Spinal cord (tissue), 10 donors: Measurements from ENCODE around the gene NOS3. TPM values are rescaled to one million over a fixed set of nuclear protein-coding genes. Genes with fewer than 3 reads are reported as not detected.
A peak's percentile ranks its signal among the peaks of the same experiment; 100 is the strongest.

Experiments
- DNase-seq, 6 donors: peaks; one replicate each; pipeline versions ENCODE4 v3.0.0 to v3.0.0-alpha.2; 2013 to 2015; ENCODE audit warnings: low spot score in 6 of 6, low read depth in 4 of 6
- H3K27ac ChIP-seq: one replicate; pipeline ENCODE4 v1.5.1; 2013; ENCODE audit warnings: low read depth, low read length, control low read depth
- H3K27me3 ChIP-seq: one replicate; pipeline ENCODE4 v1.6.1; 2013; ENCODE audit warnings: low read length; ENCODE audit not compliant: control insufficient read depth, insufficient read depth
- H3K36me3 ChIP-seq: one replicate; pipeline ENCODE4 v1.6.1; 2013; ENCODE audit warnings: low read length; ENCODE audit not compliant: control insufficient read depth, insufficient read depth
- H3K4me1 ChIP-seq: one replicate; pipeline ENCODE4 v1.6.1; 2013; ENCODE audit warnings: low read length; ENCODE audit not compliant: control insufficient read depth, insufficient read depth
- H3K4me3 ChIP-seq: one replicate; pipeline ENCODE4 v1.5.1; 2013; ENCODE audit warnings: low read depth, low read length, control low read depth
- H3K9me3 ChIP-seq: one replicate; pipeline ENCODE4 v1.6.1; 2013; ENCODE audit warnings: low read length; ENCODE audit not compliant: control insufficient read depth, insufficient read depth
- WGBS: methylation state at CpG from one replicate; pipeline ENCODE4 v1.1.5; 2013; ENCODE audit warnings: missing lambda C conversion rate; ENCODE audit not compliant: insufficient coverage; 5-methylcytosine and 5-hydroxymethylcytosine counted together
- polyA plus RNA-seq, 2 donors: library from polyadenylated mRNA; unstranded; fragments of 120-200 nt; gene quantifications; one replicate each; pipeline ENCODE4 v1.2.1, GENCODE V29; 2013; ENCODE audit not compliant: insufficient read length in 2 of 2
- total RNA-seq, 2 donors: library from RNA; depleted of rRNA in 1 of 2; stranded (reverse); fragments of 120-200 nt in 1 of 2; fragments of >200 nt in 1 of 2; gene quantifications; one replicate each; pipeline versions ENCODE4 v1.2.3 to v1.2.4, GENCODE V29; 2013 to 2014
- donor health status: healthy.

NOS3 gene
- total and polyA plus RNA-seq, 4 donors, result 2.4 to 13.4 (median 9.3) TPM

- Histone ChIP-seq H3K4me3 (no peak overlapping the region), H3K4me1 (peaks cover 49% of the 10 kb centered on the region), H3K36me3 (peaks cover 56% of the 10 kb centered on the region), H3K9me3 (no peaks in the 10 kb centered on the region), H3K27me3 (no peaks in the 10 kb centered on the region), H3K27ac (no peak overlapping the region)
- peak in 4 of 6 donors; percentile 17 to 79 (median 47) for DNase-seq
- 1% methylated on average over 48 of the region's 50 CpGs for WGBS
Measured at GRCh38 chr7:151051108-151051507, 60.3 kb downstream of the NOS3 start.

DNA sequence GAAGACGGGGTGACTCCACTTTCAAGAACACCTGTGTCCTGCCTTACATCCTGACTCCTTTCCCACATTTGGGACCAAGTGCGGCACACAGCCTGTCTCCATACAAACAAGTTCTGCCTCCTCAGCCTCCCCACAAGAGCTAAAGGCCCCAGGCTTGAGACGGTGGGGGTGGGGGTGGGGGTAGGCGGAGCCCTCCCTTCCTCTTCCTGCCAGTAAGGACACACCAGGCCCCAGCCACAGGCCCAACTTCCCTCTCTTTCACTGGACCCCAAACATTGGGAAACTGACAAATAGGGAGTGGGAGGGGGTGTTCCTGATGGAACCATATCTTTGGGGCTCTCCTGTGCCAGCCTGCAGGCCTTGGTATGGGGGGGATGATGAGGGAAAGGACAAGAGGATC, 62.3 kb downstream of the NOS3 start:
- peaks cover 47% of the 10 kb centered on the region for H3K36me3 ChIP-seq
- no peaks in the 10 kb centered on the region for H3K27me3 ChIP-seq
- no peak overlapping the region for H3K4me3 ChIP-seq
- DNase-seq, result no peak
- H3K27ac ChIP-seq, result no peak overlapping the region
- WGBS, result 100% methylated on average over 1 of the region's 4 CpGs
- no peaks in the 10 kb centered on the region for H3K9me3 ChIP-seq
- peaks cover 45% of the 10 kb centered on the region for H3K4me1 ChIP-seq

DNA sequence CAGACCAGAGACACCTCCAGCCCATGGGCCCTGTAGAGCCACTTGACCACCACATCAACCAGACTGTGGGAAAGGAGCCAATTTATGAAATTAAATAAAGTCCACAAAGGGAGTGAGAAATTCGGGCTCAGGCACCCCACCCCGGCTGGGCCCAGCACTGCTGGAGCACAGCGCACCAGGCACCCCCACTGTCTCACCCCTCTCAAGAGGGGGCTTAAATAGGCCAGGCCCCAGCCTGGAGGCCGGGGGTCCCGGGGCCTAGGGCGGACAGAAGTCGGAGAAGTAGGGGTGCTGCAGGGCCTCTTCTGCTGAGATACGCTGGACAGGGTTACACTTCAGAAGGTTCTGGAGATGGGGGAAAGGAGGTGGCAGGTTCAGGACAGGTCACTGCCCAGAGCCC, 62.9 kb downstream of the NOS3 start:
- Histone ChIP-seq H3K36me3 (peaks cover 47% of the 10 kb centered on the region), H3K9me3 (no peaks in the 10 kb centered on the region), H3K4me3 (no peak overlapping the region), H3K4me1 (peaks cover 46% of the 10 kb centered on the region), H3K27me3 (no peaks in the 10 kb centered on the region), H3K27ac (no peak overlapping the region)
- 100% methylated on average over 4 of the region's 8 CpGs for WGBS
- no peak for DNase-seq

DNA sequence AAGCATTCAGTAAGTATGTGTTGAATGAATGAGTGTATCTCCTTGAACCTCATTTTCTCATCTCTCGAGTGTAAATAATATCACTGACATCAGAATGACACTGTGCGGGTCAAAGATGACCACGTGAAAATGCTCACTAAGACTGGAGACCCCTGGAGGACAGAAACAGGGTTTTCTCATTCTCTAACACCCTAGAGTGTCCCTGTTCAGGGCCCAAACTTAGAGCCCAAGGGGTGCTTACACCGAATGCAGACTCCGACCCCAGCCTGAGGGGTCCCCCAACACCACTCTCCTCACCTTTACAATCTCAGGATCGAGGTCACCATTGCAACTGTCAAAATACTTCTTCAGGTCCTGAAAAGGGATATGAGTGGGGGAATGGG, 65.5 kb downstream of the NOS3 start:
- Histone ChIP-seq H3K27ac (no peak overlapping the region), H3K4me3 (no peak overlapping the region)

GRCh38 chr7:151056666-151057505, 66.1 kb downstream of the NOS3 start:
- H3K9me3 ChIP-seq, result no peaks in the 10 kb centered on the region
- DNase-seq, result peak in 1 of 6 donors; percentile 32
- H3K27ac ChIP-seq, result peak overlapping the region; percentile 67
- peaks cover 37% of the 10 kb centered on the region for H3K36me3 ChIP-seq
- WGBS, result 16% methylated on average over 26 of the region's 29 CpGs
- no peaks in the 10 kb centered on the region for H3K27me3 ChIP-seq
- H3K4me1 ChIP-seq, result peaks cover 58% of the 10 kb centered on the region
- peak overlapping the region; percentile 82 for H3K4me3 ChIP-seq

More for the DNA sequence above, 65.5 kb downstream of the NOS3 start:
- DNase-seq, result no peak
- 82% methylated on average over 3 of the region's 6 CpGs for WGBS
- Histone ChIP-seq H3K27me3 (no peaks in the 10 kb centered on the region), H3K9me3 (no peaks in the 10 kb centered on the region), H3K4me1 (peaks cover 57% of the 10 kb centered on the region), H3K36me3 (peaks cover 38% of the 10 kb centered on the region)

GRCh38 chr7:151057506-151057988, 66.7 kb downstream of the NOS3 start, which contains the start of gene CDK5:
Gene CDK5, minus strand, starts transcription at chr7:151057897. Its CDS starts 49 bp downstream, at chr7:151057848.
- under 1% methylated on average over 30 of the region's 30 CpGs for WGBS
- H3K36me3 ChIP-seq, result peaks cover 37% of the 10 kb centered on the region
- DNase-seq, result no peak

GRCh38 chr7:151057989-151058780, 67.4 kb downstream of the NOS3 start:
- under 1% methylated on average over 39 of the region's 46 CpGs for WGBS
- H3K4me1 ChIP-seq, result peaks cover 68% of the 10 kb centered on the region

More at GRCh38 chr7:151057506-151057988, 66.7 kb downstream of the NOS3 start, which contains the start of gene CDK5:
- Histone ChIP-seq H3K4me1 (peaks cover 64% of the 10 kb centered on the region), H3K9me3 (no peaks in the 10 kb centered on the region), H3K27ac (peak within 1 kb of the TSS; percentile 99), H3K27me3 (peaks cover 2% of the 10 kb centered on the region), H3K4me3 (peak within 1 kb of the TSS; percentile 82)

DNA sequence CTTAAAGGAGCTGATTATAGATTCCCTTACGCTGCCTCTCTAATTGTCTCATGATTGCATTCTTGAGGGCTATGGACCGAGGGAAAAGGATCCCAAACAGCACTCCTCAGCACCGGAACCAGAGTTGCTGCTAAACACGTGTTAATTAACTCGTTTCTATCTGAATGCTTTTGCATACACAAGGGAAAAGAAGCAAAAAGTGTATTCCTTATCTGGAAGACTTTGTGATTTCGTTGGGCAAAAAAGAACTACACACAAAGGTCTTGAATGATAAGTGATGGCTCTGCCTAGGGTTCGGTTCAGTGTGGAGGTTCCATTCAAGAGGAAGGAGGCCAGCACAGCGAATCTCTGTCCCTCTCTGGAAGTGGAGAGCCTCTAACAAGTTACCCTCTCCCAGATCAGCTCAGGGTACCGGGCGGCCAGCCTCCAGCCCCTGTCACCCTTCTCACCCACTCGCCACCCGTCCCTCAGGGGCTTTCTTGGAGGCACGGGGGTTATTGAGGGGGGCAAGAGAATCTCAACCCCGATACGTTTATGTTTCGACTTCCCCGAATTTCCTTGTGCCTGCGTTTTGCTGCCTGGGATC, 68.1 kb downstream of the NOS3 start:
- H3K4me1 ChIP-seq, result peaks cover 71% of the 10 kb centered on the region
- peak in 3 of 6 donors; percentile 29 to 79 (median 60) for DNase-seq
- peaks cover 31% of the 10 kb centered on the region for H3K36me3 ChIP-seq
- H3K27me3 ChIP-seq, result peaks cover 2% of the 10 kb centered on the region
- WGBS, result 2% methylated on average over 12 of the region's 18 CpGs
- peak overlapping the region; percentile 82 for H3K4me3 ChIP-seq
- peak overlapping the region; percentile 99 for H3K27ac ChIP-seq
- no peaks in the 10 kb centered on the region for H3K9me3 ChIP-seq

More at GRCh38 chr7:151057989-151058780, 67.4 kb downstream of the NOS3 start:
- Histone ChIP-seq H3K27me3 (peaks cover 2% of the 10 kb centered on the region), H3K9me3 (no peaks in the 10 kb centered on the region), H3K27ac (peak overlapping the region; percentile 99), H3K36me3 (peaks cover 38% of the 10 kb centered on the region), H3K4me3 (peak overlapping the region; percentile 82)
- DNase-seq, result peak; percentile 96 to 100 (median 98)
